ENCODE data around the gene NPM3.

The NPM3 gene

DNA sequence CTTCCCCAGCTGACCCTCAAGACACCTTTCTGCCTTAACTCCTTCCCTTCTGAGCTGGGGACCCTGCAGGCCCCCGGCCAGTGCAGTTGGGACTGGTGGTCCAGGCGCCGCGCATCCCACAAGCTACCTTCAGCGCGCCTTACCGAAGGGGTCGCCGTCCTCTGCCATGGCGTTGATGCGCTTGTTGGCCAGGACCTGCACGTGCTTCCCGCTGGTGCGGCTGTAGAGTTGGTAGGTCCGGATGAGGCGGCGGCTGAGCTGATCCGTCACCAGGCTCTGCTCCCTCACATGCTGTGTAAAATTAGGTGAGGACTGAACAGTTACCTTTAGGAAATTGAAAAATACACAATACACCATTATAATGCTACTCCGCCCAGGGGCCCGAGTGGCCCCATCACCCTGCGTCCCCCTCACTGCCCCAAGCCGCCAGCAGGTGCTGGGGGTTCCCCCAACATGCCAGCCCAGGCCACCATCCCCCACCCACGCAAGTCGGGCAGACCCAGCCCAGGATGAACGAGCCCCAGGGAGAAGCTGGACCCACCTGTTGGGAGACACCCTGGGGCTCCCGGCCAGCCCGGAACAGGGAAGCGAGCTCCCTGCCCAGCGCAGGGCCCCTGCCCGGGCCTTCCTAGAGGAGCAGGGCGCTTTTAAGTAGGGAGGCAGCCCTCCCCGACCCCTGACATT lies 8.5 kb downstream of the NPM3 start:
- DNase-seq (ENCODE audit: low read depth), result no peak

- no peak for DNase-seq (ENCODE audit: low read depth)
Measured at GRCh38 chr10:101773923-101774588, 9.2 kb downstream of the NPM3 start.

DNA sequence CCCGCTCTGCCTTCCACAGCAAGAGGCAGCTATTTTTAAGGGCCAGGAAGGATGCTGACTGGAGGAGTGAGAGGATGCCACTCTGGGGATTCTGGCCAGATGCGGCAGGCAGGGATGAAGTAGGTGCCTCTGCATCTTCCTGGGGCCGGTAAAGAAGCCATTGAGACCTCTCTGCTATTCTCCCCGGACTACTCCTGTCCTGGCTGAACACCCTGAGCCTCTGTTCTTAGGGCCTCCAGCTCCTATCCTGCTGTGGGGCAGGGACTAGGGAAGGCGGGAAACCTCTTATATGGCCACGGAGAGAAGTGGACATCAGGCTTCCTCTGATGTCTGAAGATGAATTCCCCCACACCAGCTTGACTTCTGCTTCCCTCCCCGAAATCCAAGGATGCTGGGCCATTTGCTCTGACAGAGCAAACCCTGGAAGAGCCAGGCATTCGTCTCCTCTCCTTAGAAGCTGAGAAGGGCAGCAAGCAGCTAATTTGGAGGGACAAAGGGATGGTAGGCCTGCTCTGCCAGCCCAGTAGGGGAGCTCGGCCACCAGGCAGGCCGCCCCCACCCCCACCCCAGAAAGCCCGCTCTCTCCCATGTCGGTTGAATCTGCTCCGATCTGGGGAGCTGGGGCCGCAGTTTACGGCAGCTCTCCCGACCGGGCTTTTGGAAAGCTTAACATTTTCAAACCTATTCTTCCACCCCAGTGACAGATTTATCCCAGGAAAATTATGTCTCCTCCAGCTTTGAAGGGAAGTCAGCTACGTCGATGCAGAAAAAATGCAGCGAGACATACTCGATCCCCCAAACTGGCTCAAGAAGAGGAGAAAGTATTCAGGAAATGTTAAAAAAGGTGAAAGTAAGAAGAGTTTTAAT lies 10.1 kb downstream of the NPM3 start:
- DNase-seq (ENCODE audit: low read depth), result no peak

DNA sequence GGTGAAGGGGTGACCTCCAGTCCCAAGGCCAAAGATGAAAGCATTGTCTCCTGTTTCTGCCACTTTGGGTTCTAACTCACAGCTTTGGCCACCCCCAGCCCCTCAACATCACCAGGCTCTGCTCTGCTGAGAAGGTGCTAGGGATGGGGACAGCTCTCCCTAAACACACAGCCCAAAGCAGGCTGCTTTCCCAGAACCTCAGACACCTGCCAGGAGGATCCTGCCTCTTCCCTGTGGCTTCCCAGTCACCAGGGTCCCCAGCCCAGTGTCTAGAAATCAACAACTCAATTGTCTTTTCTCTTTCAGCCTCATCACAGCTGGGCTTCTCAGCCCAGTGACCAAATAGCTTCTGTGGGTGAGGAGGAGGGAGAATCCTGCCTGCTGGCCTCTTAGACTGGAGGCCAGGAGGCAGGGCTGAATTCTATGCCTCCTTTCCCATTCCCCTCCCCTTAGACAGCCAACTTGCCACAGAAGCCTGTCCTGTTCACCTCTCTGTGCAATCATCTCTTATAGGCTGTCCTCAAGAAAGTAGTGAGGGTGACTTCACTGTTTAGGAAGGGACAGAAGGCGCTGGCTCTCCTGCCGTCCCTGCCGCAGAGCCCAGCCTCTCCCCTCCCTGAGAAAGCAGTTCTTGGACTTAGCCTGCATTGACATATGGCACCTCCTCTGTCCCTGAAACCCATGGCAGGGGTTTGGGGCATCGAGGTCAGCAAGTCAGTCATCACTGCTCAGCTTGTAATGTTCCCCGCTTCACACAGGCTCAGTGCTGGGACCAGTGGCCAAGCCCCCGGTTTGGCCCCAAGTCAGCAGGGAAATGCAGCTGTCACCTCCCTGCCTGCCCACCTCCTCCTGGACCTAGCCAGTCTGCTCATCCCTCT lies 11.0 kb downstream of the NPM3 start:
- no peak for DNase-seq (ENCODE audit: low read depth)

DNA sequence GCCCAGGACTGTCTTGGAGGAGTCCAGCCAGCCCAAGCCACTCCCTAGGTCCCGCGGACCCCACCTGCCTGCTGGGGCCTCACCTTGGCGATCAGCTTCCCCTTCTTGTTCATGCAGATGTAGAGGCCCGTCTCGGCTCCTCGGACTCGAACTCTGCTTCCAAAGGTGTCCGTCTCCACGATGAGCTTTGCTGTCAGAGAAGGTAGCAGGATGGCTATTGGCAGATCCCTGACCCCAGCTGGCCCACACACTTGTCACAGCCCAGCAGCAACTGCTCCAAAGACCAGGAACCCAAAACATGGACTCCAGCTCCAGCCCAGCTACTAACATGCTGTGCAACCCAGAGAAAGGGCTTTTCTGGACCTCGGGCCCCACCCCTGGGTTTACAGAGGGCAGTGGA lies 11.9 kb downstream of the NPM3 start:
- DNase-seq (ENCODE audit: low read depth), result no peak

- no peak for DNase-seq (ENCODE audit: low read depth)
Measured at GRCh38 chr10:101770331-101771215, 12.7 kb downstream of the NPM3 start.

GRCh38 chr10:101769541-101770180 lies 13.6 kb downstream of the NPM3 start:
- no peak for DNase-seq (ENCODE audit: low read depth)

GRCh38 chr10:101768791-101769170 lies 14.5 kb downstream of the NPM3 start:
- no peak for DNase-seq (ENCODE audit: low read depth)

GRCh38 chr10:101767966-101768790 lies 15.1 kb downstream of the NPM3 start:
- DNase-seq (ENCODE audit: low read depth), result no peak

GRCh38 chr10:101767600-101767945 lies 15.7 kb downstream of the NPM3 start:
- DNase-seq (ENCODE audit: low read depth), result no peak

DNA sequence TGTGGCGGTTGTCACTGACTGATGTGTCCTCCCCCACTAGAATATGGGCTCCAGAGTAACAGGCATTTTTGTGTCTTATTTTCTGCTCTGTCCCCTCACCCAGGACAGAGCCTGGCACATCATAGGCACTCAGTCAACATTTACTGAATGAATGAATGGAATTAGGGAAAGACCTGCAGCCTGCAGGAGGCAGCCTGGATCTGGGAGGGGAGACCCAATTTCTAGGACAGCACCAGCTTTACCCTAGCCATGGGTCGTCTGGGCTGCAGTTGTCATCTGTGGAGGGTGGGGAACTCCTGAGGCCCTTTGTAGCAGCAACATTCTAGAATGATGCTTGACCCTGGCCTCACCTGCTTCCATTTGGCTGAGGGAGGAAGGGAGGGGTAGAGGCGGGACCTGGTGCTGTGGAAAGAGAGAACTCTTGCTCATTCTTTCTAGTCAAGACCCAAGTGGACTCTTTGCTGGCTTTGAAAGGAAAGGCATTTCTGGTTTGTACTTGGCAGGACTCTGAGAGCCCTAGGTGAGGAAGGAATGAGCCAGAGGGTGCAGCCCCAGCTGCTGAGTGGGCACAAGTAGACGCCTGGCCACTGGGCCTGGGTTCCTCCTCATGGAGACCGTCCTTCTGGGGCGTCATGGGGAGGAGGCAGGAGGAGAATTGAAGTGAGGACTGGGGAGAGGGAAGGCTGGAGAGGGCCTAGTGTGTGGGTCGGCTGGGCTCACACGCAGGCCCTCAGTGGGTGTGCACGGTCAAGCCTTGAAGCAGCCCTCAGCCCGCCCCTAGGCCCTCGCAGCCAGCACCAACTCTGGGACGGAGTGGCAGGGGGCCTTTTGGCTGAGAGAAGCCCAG lies 16.3 kb downstream of the NPM3 start:
- DNase-seq (ENCODE audit: low read depth), result no peak

DNA sequence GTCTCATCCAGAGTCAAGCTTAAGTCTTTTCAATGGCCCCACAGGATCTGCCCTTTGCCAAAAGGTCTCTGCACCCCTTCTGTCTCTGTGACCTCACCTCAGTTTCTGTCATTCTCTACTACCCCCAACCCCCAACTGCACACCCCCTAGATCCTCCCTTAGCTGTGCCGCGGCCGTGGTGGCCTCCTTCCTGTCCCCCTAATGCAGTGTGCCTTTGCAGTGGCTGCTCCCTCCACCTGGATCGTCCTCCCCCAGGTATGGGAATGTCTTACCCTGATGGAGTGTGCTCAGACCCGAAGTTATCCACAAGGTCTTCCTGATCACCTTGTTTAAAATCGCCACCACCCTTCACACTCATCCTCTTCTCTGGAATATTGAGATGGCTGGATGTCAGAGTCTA lies 16.9 kb downstream of the NPM3 start:
- no peak for DNase-seq (ENCODE audit: low read depth)

DNA sequence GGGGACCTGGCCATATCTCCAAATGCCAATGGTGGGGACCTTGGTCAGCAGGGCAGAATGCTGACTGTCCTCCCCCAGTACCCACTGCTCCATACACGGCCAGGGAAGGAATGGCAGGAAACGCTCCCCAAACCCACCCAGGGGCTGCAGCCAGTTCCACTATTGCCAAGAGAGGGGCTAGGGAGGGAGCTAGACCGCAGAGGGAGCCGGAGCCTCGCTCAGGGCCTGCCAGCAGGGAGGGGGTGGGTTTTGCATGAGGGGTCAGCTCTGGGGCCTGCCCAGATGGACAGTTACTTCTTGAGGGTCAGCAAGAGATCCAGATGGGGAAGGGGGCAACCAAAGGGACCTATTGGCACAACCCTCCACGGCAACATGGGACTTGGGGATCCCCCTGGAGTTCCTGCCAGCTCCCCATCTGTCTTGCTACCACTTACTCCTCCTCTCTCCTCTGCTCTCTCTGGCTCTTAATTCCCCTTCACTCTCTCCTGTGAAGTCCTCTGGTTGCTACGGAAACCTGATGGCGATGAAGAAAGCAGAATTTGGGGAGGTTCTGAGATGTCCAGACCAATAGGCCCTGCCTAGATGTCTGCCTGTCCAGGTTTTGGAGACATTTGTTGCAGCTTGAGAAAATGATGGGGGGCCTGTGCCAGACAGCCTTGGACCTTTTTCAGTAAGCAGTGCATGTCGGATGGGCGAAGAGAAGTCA lies 20.0 kb downstream of the NPM3 start:
- no peak for DNase-seq (ENCODE audit: low read depth)

DNA sequence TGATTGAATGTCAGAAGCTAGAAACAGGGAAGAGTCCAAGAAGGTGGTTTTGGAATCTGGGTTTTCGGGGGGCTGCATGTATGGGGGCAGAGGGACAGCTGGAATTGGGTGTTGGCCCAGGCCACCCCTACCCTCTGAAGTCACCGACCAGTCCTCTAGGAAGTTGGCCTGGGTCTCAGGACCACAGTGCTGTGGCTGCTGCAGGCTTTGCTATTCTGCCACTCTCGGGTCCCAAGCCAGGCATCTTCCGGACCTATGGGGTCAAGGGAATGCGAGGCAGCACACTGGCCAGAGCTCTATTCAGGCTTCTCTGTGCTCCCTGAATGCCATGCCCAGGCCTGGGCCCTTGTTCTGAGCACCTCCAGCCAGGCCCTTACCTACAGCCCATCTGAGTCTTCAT lies 20.5 kb downstream of the NPM3 start:
- DNase-seq (ENCODE audit: low read depth), result no peak

DNA sequence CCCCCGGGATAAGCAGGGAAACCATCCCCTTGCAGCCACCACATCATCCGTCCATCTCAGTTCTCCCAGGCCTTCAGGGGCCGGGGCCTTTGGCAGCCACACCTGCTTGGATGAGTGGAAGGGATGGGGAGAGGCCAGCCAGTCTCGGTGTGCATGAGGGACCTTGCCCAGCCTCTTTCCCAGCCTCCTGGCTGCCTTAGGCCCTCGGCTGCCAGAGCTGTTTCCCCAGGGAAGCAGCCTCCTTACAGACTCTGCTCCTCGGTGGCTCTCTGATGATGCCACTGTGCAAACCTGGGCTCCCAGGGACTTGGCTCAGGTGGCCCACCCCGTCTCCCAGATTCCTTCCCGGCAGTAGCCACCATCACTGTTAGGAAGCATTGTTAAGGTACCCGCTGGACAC lies 22.0 kb downstream of the NPM3 start:
- no peak for DNase-seq (ENCODE audit: low read depth)

- no peak for DNase-seq (ENCODE audit: low read depth)
Measured at GRCh38 chr10:101760510-101760909, 22.7 kb downstream of the NPM3 start.

DNA sequence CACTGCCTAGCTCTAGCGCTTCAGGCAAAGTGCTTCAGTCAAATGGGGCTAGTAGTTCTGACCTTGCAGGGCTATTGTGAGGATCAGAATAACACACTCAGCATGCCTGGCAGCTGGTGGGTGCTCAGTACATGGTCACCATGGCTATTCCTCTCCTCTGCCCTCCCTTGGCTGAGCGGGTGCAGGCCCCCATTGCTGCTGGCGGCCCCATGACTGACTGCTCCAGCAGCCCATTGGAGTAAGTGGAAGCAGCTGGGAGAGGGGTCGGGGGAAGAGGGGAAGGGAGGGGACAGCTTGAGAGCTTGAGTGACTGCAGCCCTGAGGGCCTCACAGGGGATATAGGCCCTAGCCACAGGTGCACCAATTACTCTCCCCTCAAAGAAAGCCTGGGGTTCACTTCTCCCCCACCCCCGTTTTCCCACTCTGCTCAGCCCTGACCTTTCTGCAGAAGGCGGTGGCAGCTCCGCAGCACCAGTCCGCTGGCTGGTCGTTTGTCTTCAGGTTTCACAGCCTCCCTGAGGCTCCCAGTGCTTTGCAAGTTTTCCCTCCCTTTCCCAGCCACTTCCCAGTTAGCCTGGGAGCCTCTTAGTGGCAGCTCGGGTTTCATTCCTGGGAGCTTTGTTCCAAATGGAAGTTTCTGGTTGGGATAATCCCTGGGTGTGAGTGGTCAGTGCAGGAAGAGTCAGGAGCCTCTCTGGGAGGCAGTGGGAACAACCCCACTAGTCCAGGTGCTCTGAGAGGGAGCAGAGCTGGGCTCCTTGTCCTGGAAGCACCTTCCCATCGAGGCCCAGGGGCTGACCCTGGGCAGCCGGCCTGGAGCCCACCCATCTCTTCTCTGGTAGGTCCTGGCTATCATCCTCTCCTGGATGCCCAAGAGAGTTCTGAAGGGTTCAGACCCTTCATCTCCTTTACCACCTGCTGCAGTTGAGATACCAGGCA lies 23.7 kb downstream of the NPM3 start:
- DNase-seq (ENCODE audit: low read depth), result no peak
